LHCN-M2 (cell line): ENCODE measurements around the gene PEX26. TPM values are rescaled to one million over a fixed set of nuclear protein-coding genes. Genes with fewer than 3 reads are reported as not detected.
"Not testable (repeated sequence)": the region's sequence is repeated elsewhere in the genome, so short reads cannot be mapped to it uniquely, and the experiment has no call there.

Experiments
- DNase-seq: peaks from one replicate; pipeline ENCODE4 v3.0.0-alpha.2; 2012; ENCODE audit warnings: low read depth
- total RNA-seq: library from RNA; depleted of rRNA; stranded (reverse); fragments of >200 nt; gene quantifications from 2 replicates; pipeline ENCODE4 v1.2.3, GENCODE V29; 2014

The PEX26 gene
- total RNA-seq, 1 experiment from 2014 or later, result 32.7 TPM

DNA sequence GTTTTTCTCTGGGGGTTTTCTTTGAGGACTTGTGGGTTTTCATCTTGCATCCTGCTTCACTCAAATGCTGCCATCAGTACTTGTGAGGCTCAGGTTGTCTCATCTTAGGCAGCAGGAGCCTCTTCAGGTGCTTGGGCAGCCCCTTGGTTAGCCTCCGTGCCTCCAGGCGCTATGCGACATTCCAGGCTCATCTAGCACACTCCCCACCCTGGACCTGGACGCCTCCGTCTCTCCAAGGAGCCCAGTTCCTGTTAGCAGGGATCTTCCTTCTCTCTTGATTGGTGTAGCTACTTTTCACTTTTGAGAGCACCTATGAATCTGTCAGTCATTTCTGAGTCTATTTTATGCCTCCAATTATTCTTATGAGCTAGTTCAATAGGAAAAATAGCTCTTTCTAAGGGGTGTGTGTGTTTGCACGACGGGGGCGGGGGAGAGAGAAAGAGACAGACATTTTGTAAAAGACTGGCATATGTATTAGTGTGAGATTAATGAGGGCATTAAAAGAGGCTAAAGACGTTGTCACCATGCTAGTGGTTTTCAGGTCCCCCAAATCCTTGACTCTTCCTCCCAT is 40.6 kb downstream of the PEX26 start:
- DNase-seq, result no peak

DNA sequence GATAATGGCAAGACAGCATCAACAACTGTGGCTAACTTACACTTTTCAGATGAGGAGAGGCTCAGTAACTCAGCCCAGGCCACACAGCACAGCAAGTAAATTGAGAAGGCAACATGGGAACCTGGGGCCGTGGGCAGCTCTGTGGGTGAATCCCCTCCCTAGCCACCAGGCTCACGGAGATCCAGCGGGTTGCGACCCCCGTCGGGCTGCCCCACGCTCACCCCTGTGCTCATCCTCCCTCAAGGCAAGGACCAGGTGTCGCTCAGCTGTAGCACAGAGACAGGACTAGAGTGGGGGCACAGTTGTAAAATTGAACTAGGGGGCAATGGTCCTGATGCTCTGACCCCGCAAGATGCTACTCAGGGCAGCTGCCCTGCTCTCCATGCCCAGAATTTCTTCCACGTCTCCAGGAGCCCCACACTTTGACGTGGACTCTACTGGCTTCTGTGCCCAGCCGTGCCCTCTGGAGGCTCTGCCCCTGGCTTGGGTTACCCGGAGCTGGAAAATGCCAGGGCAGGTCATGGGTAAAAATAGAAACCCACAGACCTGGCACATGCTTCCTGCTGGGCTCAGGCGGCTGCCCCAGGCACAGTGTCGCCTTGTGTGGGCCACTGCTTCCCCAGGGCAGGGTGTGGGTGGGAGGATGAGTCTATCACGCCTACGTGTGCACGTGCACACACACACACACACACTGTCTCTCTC is 41.8 kb downstream of the PEX26 start:
- peak; percentile 27 for DNase-seq

GRCh38 chr22:18120857-18121256 is 43.1 kb downstream of the PEX26 start:
- DNase-seq, result peak; percentile 8

- no peak for DNase-seq
These were observed 43.7 kb downstream of the PEX26 start for GRCh38 chr22:18121506-18121905.

DNA sequence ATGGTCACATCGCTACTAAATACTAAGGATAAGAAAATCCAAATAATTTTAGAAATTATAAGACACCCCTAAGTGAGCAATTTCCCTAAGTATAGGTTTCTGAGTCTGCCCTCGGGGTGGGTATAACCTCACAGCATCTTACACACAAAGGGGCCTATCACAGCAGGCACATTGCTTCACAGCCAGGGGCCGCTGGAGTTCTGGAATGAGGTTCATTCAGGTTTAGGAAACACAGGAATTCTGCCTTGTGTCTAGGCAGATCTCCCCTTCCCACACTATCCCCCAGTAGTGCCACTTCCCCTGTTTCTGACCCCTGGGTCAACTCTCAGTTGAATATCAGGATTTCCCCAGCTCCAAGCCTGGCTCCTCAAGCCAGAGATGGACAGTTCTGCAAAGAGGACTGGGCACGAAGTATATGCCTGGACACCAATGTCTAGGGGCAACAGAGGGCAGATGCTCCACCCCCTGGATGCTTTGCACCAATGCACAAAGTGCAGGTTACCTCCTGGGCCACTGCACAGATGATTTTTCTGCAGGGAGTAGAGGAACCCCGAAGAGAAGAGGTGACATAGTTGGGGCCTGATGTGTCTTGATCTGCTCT is 44.3 kb downstream of the PEX26 start:
- DNase-seq, result no peak

GRCh38 chr22:18123476-18124025 is 45.8 kb downstream of the PEX26 start:
- DNase-seq, result not testable (repeated sequence)

- no peak for DNase-seq
These were observed 48.8 kb downstream of the PEX26 start for GRCh38 chr22:18126606-18127005.

DNA sequence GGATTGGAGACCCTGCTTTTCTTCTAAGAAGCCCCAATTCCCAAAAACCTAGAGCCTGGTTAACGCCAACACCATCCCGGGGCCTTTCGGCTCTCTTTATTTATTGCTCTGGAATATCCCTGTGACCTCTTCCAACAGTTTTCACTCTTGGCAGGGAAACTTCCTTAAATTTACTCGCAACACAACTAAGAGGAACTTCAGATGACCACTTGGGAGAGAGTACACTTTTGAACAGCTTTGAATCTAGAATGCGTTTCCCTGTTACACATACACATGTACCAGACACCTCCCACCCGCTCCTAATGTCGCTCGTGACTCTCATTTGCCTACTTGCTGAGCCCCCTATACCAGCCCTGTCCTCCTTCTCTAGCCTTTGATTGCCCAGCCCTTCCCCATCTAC is 52.2 kb downstream of the PEX26 start:
- no peak for DNase-seq

DNA sequence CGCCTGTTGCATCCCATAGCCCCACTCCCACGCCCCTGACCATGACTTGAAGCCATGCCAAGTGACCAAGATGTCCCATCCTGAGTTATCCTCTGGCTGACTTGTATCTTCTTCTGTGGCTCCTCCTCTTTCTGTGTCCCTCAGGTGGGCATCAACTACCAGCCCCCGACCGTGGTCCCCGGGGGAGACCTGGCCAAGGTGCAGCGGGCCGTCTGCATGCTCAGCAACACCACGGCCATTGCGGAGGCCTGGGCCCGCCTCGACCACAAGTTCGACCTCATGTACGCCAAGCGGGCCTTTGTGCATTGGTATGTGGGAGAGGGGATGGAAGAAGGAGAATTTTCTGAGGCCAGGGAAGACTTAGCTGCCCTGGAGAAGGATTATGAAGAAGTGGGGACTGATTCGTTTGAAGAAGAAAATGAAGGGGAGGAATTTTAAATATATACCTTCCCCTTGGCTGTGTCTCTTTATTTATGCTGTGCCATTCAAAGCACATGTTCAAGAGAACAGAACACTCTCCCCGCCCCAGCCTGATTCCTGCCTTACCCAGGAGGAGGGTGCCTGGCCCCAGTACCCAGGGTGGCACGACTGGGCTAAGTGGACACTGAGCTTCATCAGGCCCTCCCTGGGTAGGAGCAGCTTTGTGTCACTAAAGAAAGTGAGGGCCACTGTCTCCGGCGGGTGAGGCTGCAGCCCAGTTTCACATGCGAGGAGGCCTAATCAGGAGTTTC is 53.1 kb downstream of the PEX26 start:
- DNase-seq, result no peak

DNA sequence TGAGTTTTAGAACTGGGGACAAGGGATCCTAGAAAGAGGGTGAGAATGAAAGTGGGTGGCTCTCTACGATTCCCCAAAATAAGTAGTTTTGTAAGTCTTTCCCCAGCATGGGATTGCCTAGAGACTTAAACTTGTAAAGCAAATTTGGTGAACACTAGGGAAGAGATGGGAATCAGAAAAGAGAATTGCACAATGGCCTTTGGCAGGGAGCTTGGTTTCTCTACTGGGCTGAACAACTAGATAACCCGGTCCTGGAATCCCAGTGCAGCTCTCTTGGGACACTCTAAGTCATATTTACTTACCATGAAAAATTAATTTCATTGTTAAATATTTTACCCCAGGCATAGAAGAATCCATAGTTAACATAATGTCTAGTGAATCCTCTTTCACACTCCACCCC is 55.7 kb downstream of the PEX26 start:
- DNase-seq, result no peak

DNA sequence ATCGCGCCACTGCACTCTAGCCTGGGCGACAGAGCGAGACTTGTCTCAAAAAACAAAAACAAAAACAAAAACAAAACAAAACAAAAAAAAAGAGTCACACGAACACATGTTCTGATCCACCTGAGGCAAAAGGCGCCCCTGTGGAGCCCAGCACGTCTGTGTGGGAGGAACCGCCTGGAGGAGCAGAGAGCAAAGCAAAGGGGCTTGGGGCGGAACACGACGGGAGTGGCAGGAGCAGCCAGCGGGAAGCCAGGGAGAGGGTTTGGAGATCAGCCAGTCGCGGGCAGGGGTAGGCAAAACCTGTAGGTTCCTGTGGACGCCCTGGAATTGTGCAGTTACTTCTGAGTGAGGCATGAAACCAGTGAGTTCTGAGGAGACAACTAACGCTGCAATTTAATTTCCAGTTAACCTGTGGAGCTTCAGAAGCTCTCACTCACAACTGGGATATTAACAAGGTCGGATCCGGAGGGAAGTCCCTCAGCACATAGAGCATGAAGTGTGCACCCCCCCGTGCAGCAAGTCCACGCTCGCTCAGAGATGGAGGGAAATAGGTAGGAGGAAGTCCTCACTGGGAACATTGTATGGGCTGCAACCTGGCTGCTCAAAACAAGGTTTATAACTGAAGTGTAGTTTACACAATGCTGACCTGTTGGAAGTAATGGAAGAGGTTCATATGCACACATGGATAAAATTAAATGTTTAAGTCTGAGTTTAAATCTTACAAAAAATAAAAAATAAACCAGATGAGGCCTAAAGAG is 59.0 kb downstream of the PEX26 start:
- DNase-seq, result no peak

GRCh38 chr22:18141004-18141403 is 63.2 kb downstream of the PEX26 start:
- not testable (repeated sequence) for DNase-seq

- DNase-seq, result no peak
These were observed 66.3 kb downstream of the PEX26 start for GRCh38 chr22:18144105-18144504.

DNA sequence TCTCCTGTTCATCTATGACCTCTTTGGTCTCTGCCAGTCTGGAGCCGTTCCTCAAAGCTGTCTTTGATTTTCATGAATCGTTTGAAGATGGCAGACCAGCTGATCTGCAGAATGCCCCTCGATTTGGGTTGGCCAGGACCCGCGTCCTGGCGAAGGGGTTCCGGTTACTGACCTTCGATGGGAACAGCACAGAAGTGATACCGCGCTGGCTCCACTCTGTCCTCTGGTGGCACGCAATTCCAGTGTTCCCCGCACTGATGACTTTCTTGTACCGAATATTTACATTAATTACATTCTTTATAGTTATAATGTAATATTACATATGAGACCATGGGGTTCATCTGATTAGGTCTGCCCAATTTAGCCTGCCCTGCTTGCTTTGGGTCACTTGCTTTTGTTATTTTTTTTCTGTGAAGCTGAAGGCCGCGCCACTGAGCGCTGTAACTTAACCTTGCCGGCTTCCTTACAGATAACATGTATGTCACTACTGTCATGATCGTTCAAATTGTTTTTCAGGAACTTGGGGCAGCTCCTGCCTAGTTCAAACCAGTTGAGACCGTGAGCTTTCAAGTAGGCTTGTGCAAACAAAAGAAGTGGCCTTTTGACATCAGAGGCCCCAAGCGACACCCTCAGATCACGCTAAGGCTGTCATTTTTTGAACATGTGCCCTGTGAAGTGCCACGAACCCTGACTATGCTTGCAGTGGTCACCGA is 68.0 kb downstream of the PEX26 start:
- no peak for DNase-seq

- DNase-seq, result no peak
These were observed 68.6 kb downstream of the PEX26 start for GRCh38 chr22:18146389-18146753.

- no peak for DNase-seq
These were observed 70.0 kb downstream of the PEX26 start for GRCh38 chr22:18147791-18148190.

GRCh38 chr22:18148293-18148965 is 70.6 kb downstream of the PEX26 start:
- DNase-seq, result no peak

- DNase-seq, result no peak
These were observed 74.7 kb downstream of the PEX26 start for GRCh38 chr22:18152519-18152918.

DNA sequence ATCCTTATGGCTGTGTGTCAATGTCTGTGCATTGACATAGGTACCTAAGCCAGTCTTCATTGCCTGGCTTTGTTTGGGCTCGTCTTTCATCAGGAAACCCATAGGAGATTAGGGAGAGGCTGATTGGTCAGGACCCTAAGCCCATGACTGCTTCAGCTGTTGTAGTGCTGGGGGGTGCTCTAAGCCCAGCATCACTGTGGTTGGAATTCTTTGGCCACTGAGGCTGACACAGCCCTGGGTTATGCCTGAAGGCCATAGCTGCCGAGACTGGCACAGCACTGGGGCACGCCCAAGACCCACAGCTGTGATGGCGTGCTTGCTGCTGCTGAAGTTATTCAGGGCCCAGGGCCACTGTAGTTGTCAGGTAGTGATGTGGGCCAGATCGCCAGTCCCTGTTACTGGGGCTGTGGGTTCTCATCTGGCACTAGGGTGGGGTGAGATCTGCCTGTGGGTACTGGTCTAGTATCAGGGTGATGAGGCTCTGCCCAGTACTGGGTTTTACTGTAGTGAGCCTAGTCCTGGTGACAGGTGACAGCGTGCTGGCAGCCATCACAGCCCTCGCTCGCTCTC is 77.1 kb downstream of the PEX26 start:
- peak; percentile 87 for DNase-seq
